Measurements from ENCODE around the gene SMIM28.

SMIM28 gene

DNA sequence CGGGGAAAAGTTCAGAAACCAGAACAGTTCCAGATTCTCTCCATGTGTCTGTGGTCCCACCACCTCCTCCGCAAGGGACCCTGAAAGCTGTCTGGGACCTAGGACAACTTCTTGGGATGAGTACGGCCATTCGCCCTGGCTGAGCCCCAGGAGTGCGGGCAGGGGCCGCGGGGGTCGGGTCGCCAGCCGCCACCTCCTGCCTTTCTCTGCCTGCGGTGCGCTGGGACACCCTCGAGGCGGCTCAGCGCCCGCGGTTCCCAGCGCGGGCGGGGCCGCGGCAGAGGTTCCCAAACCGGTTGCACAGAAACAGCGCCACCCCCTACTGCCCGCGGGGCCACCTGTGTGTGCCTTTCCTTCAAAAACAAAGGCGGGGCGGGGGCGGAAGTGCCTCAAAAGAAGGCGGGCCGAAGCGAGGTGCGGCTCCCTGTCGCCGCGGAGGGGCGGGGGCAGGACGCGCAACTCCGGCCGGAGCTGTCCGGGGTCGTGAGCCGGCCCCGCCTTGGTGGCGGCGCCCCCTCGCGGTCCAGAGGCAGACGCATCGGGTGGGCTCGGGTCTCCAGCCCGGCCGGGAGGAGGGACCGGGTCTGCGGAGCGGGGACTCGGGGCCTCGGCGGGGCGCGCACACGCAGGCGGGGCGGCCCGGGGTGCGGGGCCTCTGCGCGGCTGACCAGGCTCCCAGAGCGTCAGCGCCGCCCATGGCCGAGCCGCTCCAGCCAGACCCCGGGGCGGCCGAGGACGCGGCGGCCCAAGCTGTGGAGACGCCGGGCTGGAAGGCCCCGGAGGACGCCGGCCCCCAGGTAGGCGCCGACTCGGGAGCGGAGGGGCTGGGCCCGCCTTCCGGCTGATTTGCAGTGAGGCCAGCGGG is 26.3 kb downstream of the SMIM28 start, which contains the start of gene HEBP2:
TSS of gene HEBP2 (plus strand) at position 423 of the 865 bp plus-strand sequence. CDS start at position 696, 273 bp downstream.
- ATAC-seq (replicated peaks) (peak; percentile 89), DNase-seq (peak; percentile 83 to 89 (median 85))
- Mint-ChIP-seq H3K27me3 (no peaks in the 10 kb centered on the region), H3K4me1 (ENCODE audit: low read depth in 2 of 2) (peaks cover 5 to 16% of the 10 kb centered on the region in 2 donors), H3K4me3 (peak within 1 kb of the TSS; percentile 77 to 81), H3K36me3 (ENCODE audit: insufficient read depth) (peaks cover 15% of the 10 kb centered on the region), H3K27ac (peak within 1 kb of the TSS; percentile 76 to 77), H3K9me3 (no peaks in the 10 kb centered on the region)

DNA sequence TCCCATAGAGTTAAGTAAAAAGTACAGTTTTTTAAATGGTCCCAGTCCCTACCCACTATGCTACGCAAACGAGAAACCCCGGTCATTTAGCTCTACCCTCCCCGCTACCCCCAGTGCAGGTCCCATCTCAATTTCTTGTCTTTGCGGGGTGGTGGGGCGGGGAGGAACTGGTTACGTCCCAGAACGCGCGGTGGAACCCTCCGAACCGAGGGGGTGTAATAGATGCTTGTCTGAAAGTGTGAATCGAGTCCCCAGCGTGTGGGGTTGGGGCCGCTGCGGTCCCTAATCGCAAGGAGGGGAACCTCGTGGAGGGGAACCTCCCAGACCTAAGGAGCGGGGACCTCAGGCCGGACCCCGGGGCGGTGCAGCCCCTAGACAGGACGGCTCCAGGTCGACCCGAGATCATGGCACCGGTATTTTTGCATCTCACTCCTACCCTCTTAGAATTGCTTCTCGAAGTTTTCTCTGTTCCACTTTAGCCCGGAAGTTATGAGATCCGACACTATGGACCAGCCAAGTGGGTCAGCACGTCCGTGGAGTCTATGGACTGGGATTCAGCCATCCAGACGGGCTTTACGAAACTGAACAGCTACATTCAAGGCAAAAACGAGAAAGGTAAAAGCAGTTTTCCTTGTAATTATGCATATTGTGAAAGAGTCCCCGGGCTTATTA is 27.1 kb downstream of the SMIM28 start:
- Mint-ChIP-seq H3K9me3 (no peaks in the 10 kb centered on the region), H3K27me3 (no peaks in the 10 kb centered on the region), H3K27ac (peak overlapping the region; percentile 58 to 77), H3K36me3 (ENCODE audit: insufficient read depth) (peaks cover 23% of the 10 kb centered on the region), H3K4me1 (ENCODE audit: low read depth in 2 of 2) (peaks cover 5 to 18% of the 10 kb centered on the region in 2 donors), H3K4me3 (peak overlapping the region; percentile 77 to 81)
- DNase-seq (peak in 2 of 3 experiments; percentile 3 to 8), ATAC-seq (replicated peaks) (peak; percentile 26)

DNA sequence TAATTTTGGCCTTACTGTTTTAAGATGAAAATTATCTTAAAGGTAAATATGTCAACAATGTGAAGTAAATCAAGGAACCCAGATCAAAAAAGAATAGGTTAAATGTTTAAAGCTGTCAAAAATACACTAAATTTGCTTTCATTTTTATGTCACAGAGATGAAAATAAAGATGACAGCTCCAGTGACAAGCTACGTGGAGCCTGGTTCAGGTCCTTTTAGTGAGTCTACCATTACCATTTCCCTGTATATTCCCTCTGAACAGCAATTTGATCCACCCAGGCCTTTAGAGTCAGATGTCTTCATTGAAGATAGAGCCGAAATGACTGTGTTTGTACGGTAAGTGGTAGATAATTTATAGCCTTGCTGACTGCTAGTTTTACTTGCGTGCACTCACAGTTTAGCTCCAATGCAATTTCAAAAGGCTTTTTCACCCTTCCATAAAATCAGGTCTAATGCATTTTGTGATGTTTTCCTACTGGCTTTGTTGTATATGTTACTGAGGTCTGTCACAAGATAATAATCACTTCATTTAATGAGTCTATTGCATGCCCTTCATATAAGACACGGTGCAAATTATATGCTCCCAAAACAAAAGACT is 28.2 kb downstream of the SMIM28 start:
- H3K9me3 Mint-ChIP-seq = no peaks in the 10 kb centered on the region
- DNase-seq (no peak), ATAC-seq (replicated peaks) (no peak)
- no peaks in the 10 kb centered on the region for H3K27me3 Mint-ChIP-seq
- H3K36me3 Mint-ChIP-seq (ENCODE audit: insufficient read depth) = peaks cover 30% of the 10 kb centered on the region
- H3K27ac Mint-ChIP-seq = no peak overlapping the region
- no peak overlapping the region for H3K4me3 Mint-ChIP-seq
- peaks cover 5 to 21% of the 10 kb centered on the region in 2 donors for H3K4me1 Mint-ChIP-seq (ENCODE audit: low read depth in 2 of 2)

DNA sequence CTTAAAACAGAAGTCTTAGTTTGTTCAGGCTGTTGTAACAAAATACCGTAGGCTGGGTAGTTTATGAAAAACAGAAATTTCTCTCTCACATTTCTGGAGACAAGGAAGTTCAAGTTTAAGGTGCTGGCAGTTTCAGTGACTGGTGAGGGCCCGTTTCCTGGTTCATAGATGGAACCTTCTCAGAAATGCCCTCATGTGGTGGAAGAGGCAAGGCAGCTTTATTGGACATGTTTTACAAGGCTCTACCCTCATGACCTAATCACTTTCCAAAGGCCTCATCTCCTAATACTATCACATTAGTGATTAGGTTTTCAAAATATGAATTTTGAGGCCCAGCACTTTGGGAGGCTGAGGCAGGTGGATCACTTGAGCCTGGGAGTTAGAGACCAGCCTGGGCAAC is 28.7 kb downstream of the SMIM28 start:
- H3K27ac Mint-ChIP-seq = no peak overlapping the region
- no peaks in the 10 kb centered on the region for H3K9me3 Mint-ChIP-seq
- H3K27me3 Mint-ChIP-seq = no peaks in the 10 kb centered on the region
- ATAC-seq (replicated peaks) (no peak), DNase-seq (no peak)
- peaks cover 9 to 23% of the 10 kb centered on the region in 2 donors for H3K4me1 Mint-ChIP-seq (ENCODE audit: low read depth in 2 of 2)
- no peak overlapping the region for H3K4me3 Mint-ChIP-seq
- peaks cover 32% of the 10 kb centered on the region for H3K36me3 Mint-ChIP-seq (ENCODE audit: insufficient read depth)

DNA sequence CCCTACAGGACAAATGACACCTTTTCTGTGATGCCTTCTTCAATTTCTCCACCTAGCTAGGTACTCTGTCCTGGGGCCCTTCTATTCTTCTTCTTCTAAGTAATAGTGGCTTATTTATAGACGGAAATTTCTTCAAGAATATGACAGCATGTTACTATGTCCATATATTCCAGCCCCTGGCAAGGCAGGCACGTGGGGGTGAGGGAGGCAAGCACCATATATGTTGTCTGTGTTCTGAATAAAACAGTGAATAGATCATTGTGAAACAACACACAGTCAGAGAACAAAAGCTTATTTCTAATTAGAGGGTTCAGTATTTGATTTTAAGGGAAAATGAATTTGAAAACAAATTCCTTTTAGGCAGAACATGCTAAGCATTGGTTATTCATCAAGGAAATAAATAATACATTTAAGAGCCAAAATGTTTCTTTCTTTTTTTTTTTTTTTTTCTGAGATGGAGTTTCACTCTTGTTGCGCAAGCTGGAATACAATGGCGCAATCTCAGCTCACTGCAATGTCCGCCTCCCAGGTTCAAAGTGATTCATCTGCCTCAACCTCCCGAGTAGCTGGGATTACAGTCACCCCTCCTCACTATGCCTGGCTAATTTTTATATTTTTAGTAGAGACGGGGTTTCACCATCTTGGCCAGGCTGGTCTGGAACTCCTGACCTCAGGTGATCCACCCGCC is 32.5 kb downstream of the SMIM28 start:
- H3K27me3 Mint-ChIP-seq = no peaks in the 10 kb centered on the region
- no peak overlapping the region for H3K4me3 Mint-ChIP-seq
- H3K27ac Mint-ChIP-seq = no peak overlapping the region
- DNase-seq = no peak
- H3K9me3 Mint-ChIP-seq = no peaks in the 10 kb centered on the region
- peaks cover 4 to 13% of the 10 kb centered on the region in 2 donors for H3K4me1 Mint-ChIP-seq (ENCODE audit: low read depth in 2 of 2)
- H3K36me3 Mint-ChIP-seq (ENCODE audit: insufficient read depth) = peaks cover 47% of the 10 kb centered on the region
- no peak for ATAC-seq (replicated peaks)

DNA sequence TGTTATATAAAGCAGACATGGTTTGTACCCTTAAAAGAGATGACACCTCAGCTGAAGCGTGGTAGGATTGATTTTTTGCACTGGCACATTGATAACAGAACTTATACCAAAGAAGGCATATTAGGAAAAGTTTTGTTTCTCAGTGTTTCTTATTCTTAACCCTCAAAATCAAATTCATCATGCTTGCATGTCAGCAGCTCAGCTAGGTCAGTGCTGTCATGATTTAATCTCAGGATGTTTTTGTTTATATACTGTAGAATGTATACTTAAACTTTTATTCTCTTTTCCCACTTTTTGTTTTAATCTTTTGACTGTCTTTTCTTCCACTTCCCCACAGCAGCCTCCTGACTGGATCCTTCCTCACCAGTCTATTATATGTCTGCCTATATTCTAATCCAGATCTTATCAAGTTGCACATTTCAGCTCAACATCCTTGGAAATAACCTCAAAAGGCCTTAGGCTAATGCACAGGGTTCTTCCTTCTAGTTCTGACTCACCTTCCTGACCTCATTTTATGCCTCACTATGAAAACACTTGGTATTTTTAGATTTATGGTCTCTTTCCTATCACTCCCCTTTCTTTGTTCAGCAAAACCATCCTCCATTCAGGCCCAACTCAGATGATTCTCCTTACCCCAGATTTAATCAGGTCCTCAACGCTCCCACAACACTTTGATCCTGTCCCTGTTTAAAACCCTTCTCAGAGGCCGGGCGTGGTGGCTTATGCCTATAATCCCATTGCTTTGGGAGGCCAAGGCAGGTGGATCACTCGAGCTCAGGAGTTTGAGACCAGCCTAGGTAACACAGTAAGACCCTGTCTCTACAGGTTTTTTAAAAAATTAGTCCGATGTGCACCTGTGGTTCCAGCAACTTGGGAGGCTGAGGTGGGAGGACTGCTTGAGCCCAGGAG is 33.5 kb downstream of the SMIM28 start:
- no peak for ATAC-seq (replicated peaks)
- H3K36me3 Mint-ChIP-seq (ENCODE audit: insufficient read depth) = peaks cover 46% of the 10 kb centered on the region

DNA sequence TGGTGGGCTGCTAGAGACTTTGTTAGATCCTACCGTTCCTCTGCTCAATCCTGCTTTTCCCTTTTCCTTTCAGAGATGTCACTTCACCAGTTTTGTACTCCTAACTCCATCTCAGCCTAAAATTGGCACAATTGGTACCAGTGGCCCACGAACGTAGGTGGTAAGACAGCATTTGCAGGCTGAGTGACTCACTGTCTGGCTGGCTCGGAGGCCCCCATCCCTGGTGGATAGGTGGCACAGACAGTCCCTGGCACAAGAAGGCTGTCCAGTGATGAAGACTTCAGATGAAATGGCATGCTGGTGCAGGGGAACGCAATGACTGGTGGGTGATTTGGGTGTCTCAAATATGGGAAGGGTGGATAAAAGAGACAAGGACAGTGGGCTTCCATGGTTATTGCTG is 37.4 kb downstream of the SMIM28 start:
- Mint-ChIP-seq H3K27ac (no peak overlapping the region), H3K36me3 (ENCODE audit: insufficient read depth) (peaks cover 29% of the 10 kb centered on the region), H3K9me3 (no peaks in the 10 kb centered on the region), H3K4me3 (no peak overlapping the region), H3K4me1 (ENCODE audit: low read depth in 2 of 2) (peaks cover 4 to 8% of the 10 kb centered on the region in 2 donors), H3K27me3 (no peaks in the 10 kb centered on the region)
- DNase-seq (no peak), ATAC-seq (replicated peaks) (no peak)

More for the DNA sequence above, 33.5 kb downstream of the SMIM28 start:
- Mint-ChIP-seq H3K4me1 (ENCODE audit: low read depth in 2 of 2) (peaks cover 4 to 13% of the 10 kb centered on the region in 2 donors), H3K27me3 (no peaks in the 10 kb centered on the region), H3K4me3 (no peak overlapping the region), H3K9me3 (no peaks in the 10 kb centered on the region), H3K27ac (no peak overlapping the region)
- no peak for DNase-seq

DNA sequence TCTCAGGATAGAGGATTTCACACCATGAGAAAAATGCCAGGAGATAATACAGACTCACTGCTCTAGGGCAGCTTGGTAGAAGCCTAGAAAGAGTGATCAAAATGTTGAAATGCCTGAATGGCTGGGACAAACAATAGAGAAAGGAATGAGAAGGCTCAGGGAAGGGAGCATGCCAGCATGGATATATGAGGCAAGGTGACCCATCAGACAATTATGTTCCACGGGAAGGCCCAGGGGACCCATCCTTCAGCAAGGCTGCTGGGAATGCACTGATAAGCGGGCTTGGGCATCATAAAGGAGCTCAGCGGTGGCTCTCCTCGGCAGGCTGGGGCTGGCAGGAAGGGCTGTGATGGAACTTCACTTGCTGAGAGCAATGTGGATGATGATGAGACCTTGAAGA is 38.5 kb downstream of the SMIM28 start:
- peaks cover 26% of the 10 kb centered on the region for H3K36me3 Mint-ChIP-seq (ENCODE audit: insufficient read depth)
- no peak overlapping the region for H3K4me3 Mint-ChIP-seq
- H3K9me3 Mint-ChIP-seq = no peaks in the 10 kb centered on the region
- no peak for ATAC-seq (replicated peaks)
- H3K4me1 Mint-ChIP-seq (ENCODE audit: low read depth in 2 of 2) = peaks cover 3 to 7% of the 10 kb centered on the region in 2 donors
- H3K27me3 Mint-ChIP-seq = no peaks in the 10 kb centered on the region
- H3K27ac Mint-ChIP-seq = no peak overlapping the region
- DNase-seq = no peak

DNA sequence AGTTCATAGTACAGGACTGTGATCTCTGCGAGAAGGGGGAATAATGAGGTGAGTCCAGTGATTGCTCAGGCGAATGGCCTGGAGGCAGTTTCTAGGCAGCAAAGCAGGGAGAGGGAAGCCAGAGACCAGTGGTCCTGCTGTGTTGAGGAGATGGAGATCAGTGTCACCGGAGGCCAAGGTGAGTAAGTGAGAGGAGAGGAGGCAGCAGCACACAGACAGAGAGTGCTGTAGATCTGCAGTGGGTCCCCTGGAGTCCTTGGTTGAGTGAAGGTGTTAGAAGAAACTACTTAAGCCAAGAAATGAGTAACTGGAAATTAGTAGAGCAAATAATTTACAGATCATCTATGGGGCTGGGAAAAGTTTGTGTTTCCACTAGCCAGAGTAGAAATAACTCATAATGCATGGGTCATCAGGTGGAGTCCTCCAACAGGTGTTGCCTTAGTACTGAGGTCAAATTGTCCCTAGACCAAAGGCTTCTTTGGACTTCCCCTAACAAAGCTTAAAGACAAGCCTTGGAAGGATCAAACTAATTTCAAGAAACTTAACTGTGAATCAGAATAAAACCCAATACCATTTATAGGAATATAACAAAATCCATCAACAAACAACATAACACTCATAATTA is 39.9 kb downstream of the SMIM28 start:
- ATAC-seq (replicated peaks) (no peak), DNase-seq (no peak)
- Mint-ChIP-seq H3K9me3 (no peaks in the 10 kb centered on the region), H3K4me1 (ENCODE audit: low read depth in 2 of 2) (peaks cover 2 to 4% of the 10 kb centered on the region in 2 donors), H3K27ac (no peak overlapping the region), H3K27me3 (no peaks in the 10 kb centered on the region), H3K36me3 (ENCODE audit: insufficient read depth) (peaks cover 12% of the 10 kb centered on the region), H3K4me3 (no peak overlapping the region)

DNA sequence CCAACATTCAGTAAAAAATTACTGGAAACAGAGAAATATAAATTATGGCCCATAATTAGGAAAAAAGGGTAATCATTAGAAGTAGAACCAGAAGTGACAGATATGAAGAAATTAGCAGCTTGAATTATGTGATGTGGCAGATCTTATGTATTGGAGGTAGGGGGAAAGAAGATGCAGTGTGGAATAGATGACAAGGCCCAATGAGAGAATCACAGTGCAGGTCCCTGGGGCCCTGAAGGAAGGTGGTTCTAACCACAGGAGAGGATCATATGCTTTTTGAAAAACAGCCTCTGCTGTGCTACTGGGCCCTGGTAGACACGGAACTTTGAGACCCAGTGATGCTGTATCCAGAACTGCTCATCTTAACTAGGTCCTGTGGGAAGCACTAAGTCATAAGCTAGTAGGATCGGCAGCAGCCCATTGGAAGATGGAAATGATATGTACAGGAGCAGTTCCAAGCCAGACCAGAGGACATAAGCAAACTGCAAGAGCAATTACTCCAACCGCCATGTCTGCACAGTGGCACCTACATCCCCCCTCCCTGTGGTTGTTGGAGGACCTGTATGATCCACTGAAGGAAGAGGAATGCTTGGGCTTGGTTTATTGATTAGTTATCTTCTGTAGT is 40.5 kb downstream of the SMIM28 start:
- no peak overlapping the region for H3K4me3 Mint-ChIP-seq
- H3K9me3 Mint-ChIP-seq = no peaks in the 10 kb centered on the region
- peaks cover 7% of the 10 kb centered on the region for H3K36me3 Mint-ChIP-seq (ENCODE audit: insufficient read depth)
- H3K4me1 Mint-ChIP-seq (ENCODE audit: low read depth in 2 of 2) = peaks cover 2 to 4% of the 10 kb centered on the region in 2 donors
- ATAC-seq (replicated peaks) (no peak), DNase-seq (no peak)
- no peaks in the 10 kb centered on the region for H3K27me3 Mint-ChIP-seq
- H3K27ac Mint-ChIP-seq = no peak overlapping the region

DNA sequence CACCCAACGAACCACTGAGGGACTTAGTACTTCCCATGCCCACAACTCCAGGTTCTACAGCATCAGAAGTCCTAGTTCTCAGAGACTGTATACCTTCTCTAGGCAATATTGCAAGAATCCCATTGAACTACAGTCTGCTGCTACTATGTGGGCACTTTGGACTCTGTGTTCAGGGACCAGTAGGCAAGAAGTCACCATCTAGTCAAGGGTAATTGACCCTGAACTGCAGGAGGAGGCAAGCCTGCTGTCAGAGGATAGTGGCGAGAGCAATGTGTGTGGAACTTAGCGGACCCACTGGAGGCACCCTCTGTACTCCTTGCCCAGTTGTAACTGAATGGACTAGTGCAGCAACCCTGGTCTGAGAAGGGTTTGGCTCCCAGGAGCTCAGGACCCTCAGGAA is 42.1 kb downstream of the SMIM28 start:
- DNase-seq (no peak), ATAC-seq (replicated peaks) (no peak)
- no peak overlapping the region for H3K4me3 Mint-ChIP-seq
- H3K36me3 Mint-ChIP-seq (ENCODE audit: insufficient read depth) = peaks cover 6% of the 10 kb centered on the region
- no peaks in the 10 kb centered on the region for H3K27me3 Mint-ChIP-seq
- H3K4me1 Mint-ChIP-seq (ENCODE audit: low read depth in 2 of 2) = peaks cover 2 to 4% of the 10 kb centered on the region in 2 donors
- H3K9me3 Mint-ChIP-seq = no peaks in the 10 kb centered on the region
- H3K27ac Mint-ChIP-seq = no peak overlapping the region

DNA sequence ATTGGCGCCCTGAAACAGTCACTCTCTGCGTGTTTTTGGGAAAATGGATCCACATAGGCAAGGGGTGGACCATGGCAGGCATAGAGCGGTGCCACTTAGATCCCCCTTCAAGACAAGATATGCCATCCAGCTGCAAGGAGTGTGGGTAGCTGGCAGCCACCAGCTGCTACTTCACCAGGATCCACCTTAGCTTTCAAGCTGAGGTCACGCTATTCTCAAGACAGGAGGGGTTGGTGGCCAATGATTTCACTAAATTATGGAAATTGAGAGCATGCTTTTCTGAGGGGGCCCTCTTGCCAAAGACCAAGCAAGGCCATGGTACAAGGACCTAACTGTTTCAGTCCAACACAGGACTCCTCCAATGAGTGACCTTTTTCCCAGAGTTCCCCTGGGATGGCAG is 42.7 kb downstream of the SMIM28 start:
- H3K4me1 Mint-ChIP-seq (ENCODE audit: low read depth in 2 of 2) = peaks cover 0 to 4% of the 10 kb centered on the region in 2 donors
- no peak overlapping the region for H3K27ac Mint-ChIP-seq
- H3K4me3 Mint-ChIP-seq = no peak overlapping the region
- peaks cover 0 to under 1% of the 10 kb centered on the region in 2 donors for H3K27me3 Mint-ChIP-seq
- no peaks in the 10 kb centered on the region for H3K9me3 Mint-ChIP-seq
- DNase-seq (no peak), ATAC-seq (replicated peaks) (no peak)
- H3K36me3 Mint-ChIP-seq (ENCODE audit: insufficient read depth) = peaks cover 6% of the 10 kb centered on the region
